ENCODE results near the gene RIN3. TPM values are rescaled to one million over a fixed set of nuclear protein-coding genes. Genes with fewer than 3 reads are reported as not detected.
A peak's percentile ranks its signal among the peaks of the same experiment; 100 is the strongest.

RIN3 gene
- total and polyA plus RNA-seq, 2 of the 4 experiments (the other 2 are of a cell fraction): 2.5 to 11.1 TPM

DNA sequence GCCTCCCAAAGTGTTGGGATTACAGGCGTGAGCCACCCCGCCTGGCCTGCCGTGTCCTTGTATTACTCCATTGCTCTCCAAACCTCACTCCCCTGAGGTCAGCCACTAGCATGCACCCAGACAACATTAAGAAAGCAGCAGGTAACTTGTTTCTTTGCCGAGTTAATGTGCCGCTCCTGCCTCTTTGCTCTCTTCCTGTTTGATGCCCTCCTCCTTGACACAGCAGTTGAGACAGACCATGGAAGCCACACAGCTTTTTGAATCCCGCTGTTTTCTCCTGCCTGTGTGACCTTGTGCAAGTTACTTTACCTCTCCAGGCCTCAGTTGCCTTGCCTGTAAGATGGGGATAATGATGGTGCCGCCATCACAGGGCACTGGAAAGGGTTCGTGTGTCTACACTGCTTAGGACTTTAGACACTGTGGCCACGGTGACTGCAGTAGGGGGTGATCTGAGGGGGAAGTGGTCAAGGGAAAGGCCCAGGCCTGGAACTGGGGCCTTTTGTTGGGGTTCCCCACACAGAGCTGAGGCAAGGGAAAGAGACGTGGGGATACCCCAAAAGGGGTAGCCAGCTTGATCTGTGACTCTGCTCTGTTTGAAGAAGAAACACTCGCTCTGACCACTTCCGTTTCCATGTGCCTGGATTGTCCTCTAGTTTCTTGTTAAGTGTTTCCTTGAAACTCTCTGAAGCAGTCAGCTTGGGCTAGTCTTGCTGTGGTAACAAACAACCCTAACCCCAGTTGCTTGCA, 69.3 kb downstream of the RIN3 start:
- Histone ChIP-seq H4K91ac (ENCODE audit: insufficient read depth, low read depth, low read length) (no peak overlapping the region), H3K4me1 (ENCODE audit: control insufficient read depth, insufficient read depth, low read length) (peaks cover 33% of the 10 kb centered on the region), H2AFZ (replicated peaks; ENCODE audit: low read length, poor library complexity) (no peak overlapping the region), H3K9me1 (ENCODE audit: insufficient read depth, low read length) (peaks cover 40% of the 10 kb centered on the region), H4K5ac (ENCODE audit: low read depth, low read length) (no peak overlapping the region), H2BK120ac (ENCODE audit: low read depth, low read length) (no peak overlapping the region), H2AK9ac (replicated peaks; ENCODE audit: low read depth, low read length, poor library complexity) (no peak overlapping the region), H2BK15ac (ENCODE audit: low read depth, low read length) (no peak overlapping the region), H3K4me3 (ENCODE audit: insufficient read depth, low read depth, low read length) (no peak overlapping the region), H3K4ac (ENCODE audit: low read depth, low read length) (no peak overlapping the region), H3K27ac (ENCODE audit: insufficient read depth, low read length) (no peak overlapping the region), H3K79me1 (ENCODE audit: low read depth in 1 of 2, low read length in 2 of 2) (peaks cover 0 to 41% of the 10 kb centered on the region in 2 experiments; a peak in 3 of 4 replicates), H2BK5ac (ENCODE audit: low read depth, low read length, poor library complexity, severe bottlenecking) (no peak overlapping the region), H3K18ac (ENCODE audit: low read depth, low read length) (no peak overlapping the region), H4K20me1 (ENCODE audit: insufficient read depth, low read length) (peaks cover 5% of the 10 kb centered on the region), H3K9me3 (ENCODE audit: control insufficient read depth, insufficient read depth, low read length) (no peaks in the 10 kb centered on the region), H3K36me3 (ENCODE audit: control insufficient read depth, insufficient read depth, low read length) (peaks cover 20% of the 10 kb centered on the region; the same call in 1 of the 2 replicates), H3K56ac (ENCODE audit: extremely low read depth, insufficient read depth, low read length) (no peak overlapping the region), H3K9ac (ENCODE audit: low read depth, low read length) (no peak overlapping the region), H2AK5ac (ENCODE audit: low read depth, low read length) (peak overlapping the region; percentile 14; the same call in 1 of the 2 replicates), H3K27me3 (ENCODE audit: control insufficient read depth, insufficient read depth, low read length) (no peaks in the 10 kb centered on the region), H4K8ac (ENCODE audit: low read depth in 2 of 2, low read length in 2 of 2) (no peak overlapping the region), H2BK20ac (ENCODE audit: low read depth, low read length) (no peak overlapping the region), H3K14ac (replicated peaks; ENCODE audit: low read depth, low read length) (no peak overlapping the region), H3K23ac (ENCODE audit: low read depth, low read length) (no peak overlapping the region), H3K4me2 (ENCODE audit: low read depth, low read length) (no peak overlapping the region)
- DNase-seq (no peak), ATAC-seq (ENCODE audit: low read depth) (no peak)
- ChIA-PET CTCF (no interaction called here), POLR2A (ENCODE audit: unreplicated experiment) (no interaction called here)
- in situ Hi-C loops (cut with MboI; ENCODE audit: low sequenced_read_pairs) (no loop called here), intact Hi-C loops (cut with micrococcal nuclease) (no loop called here), dilution Hi-C loops (cut with HindIII; ENCODE audit: low sequenced_read_pairs, unreplicated experiment) (no loop called here)
- BruUV-seq (replicated peaks): no TSS peak
- no peak for TF ChIP-seq RCOR1 (IDR thresholded peaks at IDR 0.05; ENCODE audit: insufficient replicate concordance, low read length)
- WGBS, 2 experiments (ENCODE audit: extremely low coverage in 2 of 2, insufficient read length in 1 of 2): 93% methylated on average over 5 of the region's 12 CpGs; no CpG with 5 or more reads in 1 of the 2 experiments
